ENCODE measurements around the gene MFSD1.

MFSD1 gene

DNA sequence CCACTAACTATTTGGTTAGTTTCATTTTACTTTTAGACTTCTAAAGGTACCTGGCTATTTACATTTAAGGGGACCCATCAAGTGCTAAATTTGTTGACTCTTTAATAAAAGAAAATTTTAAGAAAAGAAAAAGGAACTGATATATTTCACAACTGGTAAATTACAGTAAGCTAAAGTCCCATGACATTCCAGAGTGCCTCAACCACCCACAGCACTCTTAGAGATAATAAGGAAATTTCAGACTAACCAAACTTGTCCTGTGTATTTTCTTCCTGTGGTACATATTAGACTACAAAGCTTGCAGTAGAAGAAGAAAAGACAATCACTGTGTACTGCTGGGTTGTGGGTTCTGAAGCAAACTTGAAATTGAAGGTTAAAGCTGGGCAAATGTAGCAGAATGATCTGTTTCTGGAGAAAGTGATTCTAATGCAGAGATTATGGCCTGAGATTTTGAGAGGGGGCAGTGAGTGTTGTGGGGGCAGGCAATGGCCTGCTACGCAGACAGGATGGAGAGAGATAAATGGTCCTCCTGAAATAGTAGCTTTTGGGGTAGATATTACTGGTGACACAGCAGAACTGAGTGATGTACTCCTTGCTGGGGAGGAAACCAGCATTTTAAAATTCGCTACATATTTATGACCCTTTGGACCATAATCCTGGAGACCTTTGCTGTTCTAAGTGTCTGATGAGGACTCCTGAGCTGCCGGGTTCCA lies 24.5 kb upstream of the MFSD1 start:
- no peaks in the 10 kb centered on the region for H3K4me1 ChIP-seq (ENCODE audit: insufficient read depth, insufficient read length)
- H3K9ac ChIP-seq (ENCODE audit: insufficient read length, low read depth) = no peak overlapping the region
- no peak for DNase-seq (ENCODE audit: low read depth, low spot score)
- H3K4me3 ChIP-seq (ENCODE audit: insufficient read length, low read depth) = no peak overlapping the region
- TF ChIP-seq ZNF274 (IDR thresholded peaks at IDR 0.05; ENCODE audit: low read depth, low read length) (no peak), YY1 (IDR thresholded peaks at IDR 0.05; ENCODE audit: insufficient read depth, insufficient read length) (no peak), SUZ12 (IDR thresholded peaks at IDR 0.05; ENCODE audit: extremely low read depth, insufficient read depth, insufficient read length) (no peak)
- H3K36me3 ChIP-seq (ENCODE audit: insufficient read depth, insufficient read length, low read length) = no peaks in the 10 kb centered on the region
- H3K27me3 ChIP-seq (ENCODE audit: insufficient read depth, insufficient read length) = no peaks in the 10 kb centered on the region
- no peaks in the 10 kb centered on the region for H3K9me3 ChIP-seq (ENCODE audit: insufficient read depth, low read length)

DNA sequence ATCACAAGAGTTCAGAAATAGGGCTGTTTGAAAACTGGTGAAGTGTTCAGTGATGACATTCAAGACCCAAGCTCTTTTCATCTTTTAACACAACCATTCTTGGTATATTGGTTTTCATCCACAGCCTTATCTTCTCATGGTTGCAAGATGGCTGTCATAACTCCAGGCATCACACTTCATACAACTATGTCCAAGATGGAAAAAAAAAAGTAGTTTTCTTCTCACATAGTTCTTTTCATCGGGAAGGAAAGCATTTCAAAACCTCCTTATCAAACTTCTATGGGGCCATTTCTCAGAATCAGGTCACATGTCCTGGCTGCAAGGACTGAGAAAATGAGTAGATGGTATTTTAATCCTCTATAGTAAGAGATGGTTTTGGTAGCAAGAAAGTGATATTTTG lies 21.1 kb upstream of the MFSD1 start:
- H3K4me1 ChIP-seq (ENCODE audit: insufficient read depth, insufficient read length) = no peaks in the 10 kb centered on the region
- no peak overlapping the region for H3K4me3 ChIP-seq (ENCODE audit: insufficient read length, low read depth)
- TF ChIP-seq YY1 (IDR thresholded peaks at IDR 0.05; ENCODE audit: insufficient read depth, insufficient read length) = no peak
- TF ChIP-seq SUZ12 (IDR thresholded peaks at IDR 0.05; ENCODE audit: extremely low read depth, insufficient read depth, insufficient read length) = no peak
- no peak for TF ChIP-seq ZNF274 (IDR thresholded peaks at IDR 0.05; ENCODE audit: low read depth, low read length)
- no peaks in the 10 kb centered on the region for H3K9me3 ChIP-seq (ENCODE audit: insufficient read depth, low read length)
- H3K36me3 ChIP-seq (ENCODE audit: insufficient read depth, insufficient read length, low read length) = no peaks in the 10 kb centered on the region
- DNase-seq (ENCODE audit: low read depth, low spot score) = no peak
- no peaks in the 10 kb centered on the region for H3K27me3 ChIP-seq (ENCODE audit: insufficient read depth, insufficient read length)
- H3K9ac ChIP-seq (ENCODE audit: insufficient read length, low read depth) = no peak overlapping the region

DNA sequence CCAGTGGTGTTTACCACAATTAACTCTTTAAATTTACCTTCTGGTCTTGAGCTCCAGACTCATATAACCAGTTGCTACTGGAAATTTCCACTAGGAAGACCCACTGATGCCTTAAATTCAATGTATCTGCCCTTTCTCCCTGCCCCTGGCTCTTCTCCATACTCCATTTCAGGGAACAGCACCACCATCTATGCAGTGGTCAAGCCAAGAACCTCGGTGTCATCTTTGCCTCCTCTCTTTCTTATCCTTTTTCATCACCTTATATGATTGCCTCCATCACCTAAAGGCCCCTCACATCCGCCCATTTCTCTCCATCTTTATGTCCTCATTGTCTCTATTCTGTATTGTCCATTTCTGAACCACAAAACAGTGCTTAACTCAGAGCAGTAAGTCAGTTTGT lies 20.7 kb upstream of the MFSD1 start:
- H3K27me3 ChIP-seq (ENCODE audit: insufficient read depth, insufficient read length) = no peaks in the 10 kb centered on the region
- no peak for TF ChIP-seq YY1 (IDR thresholded peaks at IDR 0.05; ENCODE audit: insufficient read depth, insufficient read length)
- no peak for TF ChIP-seq ZNF274 (IDR thresholded peaks at IDR 0.05; ENCODE audit: low read depth, low read length)
- no peak for TF ChIP-seq SUZ12 (IDR thresholded peaks at IDR 0.05; ENCODE audit: extremely low read depth, insufficient read depth, insufficient read length)
- H3K4me3 ChIP-seq (ENCODE audit: insufficient read length, low read depth) = no peak overlapping the region
- no peaks in the 10 kb centered on the region for H3K9me3 ChIP-seq (ENCODE audit: insufficient read depth, low read length)
- no peaks in the 10 kb centered on the region for H3K36me3 ChIP-seq (ENCODE audit: insufficient read depth, insufficient read length, low read length)
- no peak for DNase-seq (ENCODE audit: low read depth, low spot score)
- H3K4me1 ChIP-seq (ENCODE audit: insufficient read depth, insufficient read length) = no peaks in the 10 kb centered on the region
- H3K9ac ChIP-seq (ENCODE audit: insufficient read length, low read depth) = no peak overlapping the region

DNA sequence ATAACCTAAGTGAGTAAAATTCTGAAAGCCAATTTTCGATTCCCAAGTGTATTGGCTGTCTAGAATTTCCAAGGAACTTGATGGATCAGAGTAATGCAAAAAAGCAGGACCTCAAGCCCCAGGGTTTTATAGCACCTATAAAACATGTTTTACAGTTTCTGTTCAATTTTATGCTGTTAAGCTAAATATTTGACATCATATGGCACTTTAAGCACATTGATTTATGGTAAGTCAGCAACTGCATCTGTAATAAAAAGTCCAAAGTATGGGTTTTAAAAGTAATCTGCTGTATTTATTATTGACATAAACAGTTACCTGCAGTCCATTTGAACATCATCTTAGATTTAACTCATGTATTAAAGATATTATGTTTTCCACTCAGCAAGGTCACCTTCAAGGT lies 20.0 kb upstream of the MFSD1 start:
- Histone ChIP-seq H3K4me3 (ENCODE audit: insufficient read length, low read depth) (no peak overlapping the region), H3K36me3 (ENCODE audit: insufficient read depth, insufficient read length, low read length) (no peaks in the 10 kb centered on the region), H3K9ac (ENCODE audit: insufficient read length, low read depth) (no peak overlapping the region), H3K27me3 (ENCODE audit: insufficient read depth, insufficient read length) (no peaks in the 10 kb centered on the region), H3K9me3 (ENCODE audit: insufficient read depth, low read length) (no peaks in the 10 kb centered on the region), H3K4me1 (ENCODE audit: insufficient read depth, insufficient read length) (no peaks in the 10 kb centered on the region)
- TF ChIP-seq YY1 (IDR thresholded peaks at IDR 0.05; ENCODE audit: insufficient read depth, insufficient read length) (no peak), SUZ12 (IDR thresholded peaks at IDR 0.05; ENCODE audit: extremely low read depth, insufficient read depth, insufficient read length) (no peak), ZNF274 (IDR thresholded peaks at IDR 0.05; ENCODE audit: low read depth, low read length) (no peak)
- no peak for DNase-seq (ENCODE audit: low read depth, low spot score)

DNA sequence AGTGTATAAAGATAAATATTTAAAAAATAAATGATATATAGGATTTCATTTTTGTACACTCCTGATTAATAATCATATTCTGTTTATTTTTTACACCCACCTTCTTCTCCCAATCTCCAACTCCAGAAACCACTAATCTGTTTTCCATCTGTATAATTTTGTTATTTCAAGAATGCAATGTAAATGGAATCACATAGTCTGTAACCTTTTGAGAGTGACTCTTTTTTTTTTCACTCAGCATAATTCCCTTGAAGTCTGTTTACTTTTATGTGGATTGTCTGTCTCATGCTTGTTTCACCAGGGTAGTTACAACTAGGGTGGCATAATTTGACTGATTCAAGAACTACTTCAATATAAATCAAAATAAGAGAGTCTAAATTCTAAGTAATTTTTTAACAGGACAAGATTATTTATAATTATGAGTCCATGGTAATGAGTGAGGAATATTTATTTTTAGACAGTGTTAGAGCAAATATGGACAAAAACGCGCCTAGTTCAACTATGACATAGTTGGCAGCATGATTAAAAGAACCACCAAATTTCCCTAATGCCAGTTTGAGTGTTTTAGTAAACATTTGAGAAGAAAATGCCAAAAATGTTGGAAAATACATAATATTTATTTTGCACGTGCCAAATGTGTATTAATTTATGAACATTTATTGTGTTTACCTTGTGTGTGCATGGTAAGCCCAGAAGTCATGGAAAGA lies 19.4 kb upstream of the MFSD1 start:
- H3K27me3 ChIP-seq (ENCODE audit: insufficient read depth, insufficient read length) = no peaks in the 10 kb centered on the region
- no peaks in the 10 kb centered on the region for H3K4me1 ChIP-seq (ENCODE audit: insufficient read depth, insufficient read length)
- no peak overlapping the region for H3K4me3 ChIP-seq (ENCODE audit: insufficient read length, low read depth)
- no peak overlapping the region for H3K9ac ChIP-seq (ENCODE audit: insufficient read length, low read depth)
- H3K9me3 ChIP-seq (ENCODE audit: insufficient read depth, low read length) = no peaks in the 10 kb centered on the region
- no peak for TF ChIP-seq ZNF274 (IDR thresholded peaks at IDR 0.05; ENCODE audit: low read depth, low read length)
- TF ChIP-seq SUZ12 (IDR thresholded peaks at IDR 0.05; ENCODE audit: extremely low read depth, insufficient read depth, insufficient read length) = no peak
- no peak for TF ChIP-seq YY1 (IDR thresholded peaks at IDR 0.05; ENCODE audit: insufficient read depth, insufficient read length)
- H3K36me3 ChIP-seq (ENCODE audit: insufficient read depth, insufficient read length, low read length) = no peaks in the 10 kb centered on the region
- no peak for DNase-seq (ENCODE audit: low read depth, low spot score)

DNA sequence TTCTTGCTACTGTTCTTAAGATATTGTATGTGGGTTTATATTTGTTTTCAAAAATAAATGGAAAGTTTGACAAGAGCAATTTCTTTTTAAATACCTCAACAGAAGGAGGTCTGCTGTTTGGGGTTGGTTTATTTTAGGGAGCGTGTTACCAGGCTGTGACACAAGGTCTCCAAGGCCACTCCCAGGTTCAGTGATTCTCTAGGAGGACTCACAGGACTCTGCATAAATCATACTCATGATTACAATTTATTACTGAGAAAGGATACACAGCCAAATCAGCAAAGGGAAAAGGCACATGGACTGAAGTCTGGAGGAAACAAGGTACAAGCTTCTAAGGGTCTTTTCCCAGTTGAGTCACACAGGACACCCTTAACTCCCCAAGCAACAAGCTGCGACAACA lies 18.8 kb upstream of the MFSD1 start:
- H3K27me3 ChIP-seq (ENCODE audit: insufficient read depth, insufficient read length) = no peaks in the 10 kb centered on the region
- H3K36me3 ChIP-seq (ENCODE audit: insufficient read depth, insufficient read length, low read length) = no peaks in the 10 kb centered on the region
- H3K9me3 ChIP-seq (ENCODE audit: insufficient read depth, low read length) = no peaks in the 10 kb centered on the region
- DNase-seq (ENCODE audit: low read depth, low spot score) = no peak
- H3K4me3 ChIP-seq (ENCODE audit: insufficient read length, low read depth) = no peak overlapping the region
- H3K9ac ChIP-seq (ENCODE audit: insufficient read length, low read depth) = no peak overlapping the region
- TF ChIP-seq YY1 (IDR thresholded peaks at IDR 0.05; ENCODE audit: insufficient read depth, insufficient read length) (no peak), ZNF274 (IDR thresholded peaks at IDR 0.05; ENCODE audit: low read depth, low read length) (no peak), SUZ12 (IDR thresholded peaks at IDR 0.05; ENCODE audit: extremely low read depth, insufficient read depth, insufficient read length) (no peak)
- H3K4me1 ChIP-seq (ENCODE audit: insufficient read depth, insufficient read length) = no peaks in the 10 kb centered on the region

DNA sequence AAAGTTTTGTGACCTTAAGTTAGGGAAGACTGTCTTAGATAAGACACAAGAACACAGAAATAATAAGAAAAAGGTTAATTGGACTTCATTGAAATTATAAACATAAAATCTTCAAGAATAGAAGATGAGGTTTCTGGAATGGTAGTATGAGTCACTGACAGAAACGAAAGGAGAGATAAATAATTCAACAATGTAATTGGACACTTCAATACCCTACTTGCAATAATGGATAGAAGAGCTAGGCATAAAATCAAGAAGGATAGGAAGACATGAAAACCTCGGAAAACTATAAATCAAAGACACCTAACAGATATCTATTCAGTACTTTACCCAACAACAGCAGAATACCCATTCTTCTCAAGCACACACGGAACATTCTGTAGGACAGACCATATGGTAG lies 15.9 kb upstream of the MFSD1 start:
- no peaks in the 10 kb centered on the region for H3K9me3 ChIP-seq (ENCODE audit: insufficient read depth, low read length)
- no peak overlapping the region for H3K4me3 ChIP-seq (ENCODE audit: insufficient read length, low read depth)
- no peaks in the 10 kb centered on the region for H3K27me3 ChIP-seq (ENCODE audit: insufficient read depth, insufficient read length)
- no peak for DNase-seq (ENCODE audit: low read depth, low spot score)
- no peak overlapping the region for H3K9ac ChIP-seq (ENCODE audit: insufficient read length, low read depth)
- no peak for TF ChIP-seq YY1 (IDR thresholded peaks at IDR 0.05; ENCODE audit: insufficient read depth, insufficient read length)
- TF ChIP-seq ZNF274 (IDR thresholded peaks at IDR 0.05; ENCODE audit: low read depth, low read length) = no peak
- H3K36me3 ChIP-seq (ENCODE audit: insufficient read depth, insufficient read length, low read length) = no peaks in the 10 kb centered on the region
- no peaks in the 10 kb centered on the region for H3K4me1 ChIP-seq (ENCODE audit: insufficient read depth, insufficient read length)

Measured in NT2/D1 (cell line).